Measurements from ENCODE around the gene FUT3.
"Not testable (repeated sequence)": the region's sequence is repeated elsewhere in the genome, so short reads cannot be mapped to it uniquely, and the experiment has no call there.

DNA sequence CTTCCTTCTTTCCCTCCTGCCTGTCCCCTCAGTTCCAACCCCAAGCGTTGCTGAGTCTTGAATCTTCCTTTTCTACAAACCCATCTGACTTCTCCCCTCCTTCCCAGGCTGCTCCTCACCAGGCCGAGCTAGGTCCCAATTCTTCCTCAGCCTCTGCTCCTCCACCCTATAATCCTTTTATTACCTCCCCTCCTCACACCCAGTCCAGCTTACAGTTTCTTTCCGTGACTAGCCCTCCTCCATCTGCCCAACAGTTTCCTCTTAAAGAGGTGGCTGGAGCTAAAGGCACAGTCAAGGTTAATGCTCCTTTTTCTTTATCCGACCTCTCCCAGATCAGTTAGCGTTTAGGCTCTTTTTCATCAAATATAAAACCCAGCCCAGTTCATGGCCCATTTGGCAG is 2.6 kb downstream of the FUT3 start:
- TF ChIP-seq, protein P1, sequence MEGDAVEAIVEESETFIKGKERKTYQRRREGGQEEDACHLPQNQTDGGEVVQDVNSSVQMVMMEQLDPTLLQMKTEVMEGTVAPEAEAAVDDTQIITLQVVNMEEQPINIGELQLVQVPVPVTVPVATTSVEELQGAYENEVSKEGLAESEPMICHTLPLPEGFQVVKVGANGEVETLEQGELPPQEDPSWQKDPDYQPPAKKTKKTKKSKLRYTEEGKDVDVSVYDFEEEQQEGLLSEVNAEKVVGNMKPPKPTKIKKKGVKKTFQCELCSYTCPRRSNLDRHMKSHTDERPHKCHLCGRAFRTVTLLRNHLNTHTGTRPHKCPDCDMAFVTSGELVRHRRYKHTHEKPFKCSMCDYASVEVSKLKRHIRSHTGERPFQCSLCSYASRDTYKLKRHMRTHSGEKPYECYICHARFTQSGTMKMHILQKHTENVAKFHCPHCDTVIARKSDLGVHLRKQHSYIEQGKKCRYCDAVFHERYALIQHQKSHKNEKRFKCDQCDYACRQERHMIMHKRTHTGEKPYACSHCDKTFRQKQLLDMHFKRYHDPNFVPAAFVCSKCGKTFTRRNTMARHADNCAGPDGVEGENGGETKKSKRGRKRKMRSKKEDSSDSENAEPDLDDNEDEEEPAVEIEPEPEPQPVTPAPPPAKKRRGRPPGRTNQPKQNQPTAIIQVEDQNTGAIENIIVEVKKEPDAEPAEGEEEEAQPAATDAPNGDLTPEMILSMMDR (IDR thresholded peaks at IDR 0.05; ENCODE audit: low read depth, low read length, missing input control): not testable (repeated sequence)
- TF ChIP-seq ATF3 (IDR thresholded peaks at IDR 0.05); RXRA (IDR thresholded peaks at IDR 0.05); EGR1 (IDR thresholded peaks at IDR 0.05; ENCODE audit: low read depth in 2 of 2); RAD21 (IDR thresholded peaks at IDR 0.05); FOXA2 (IDR thresholded peaks at IDR 0.05); YY1 (IDR thresholded peaks at IDR 0.05); GABPA (IDR thresholded peaks at IDR 0.05 in 1 of 2, conservative IDR thresholded peaks at IDR 0.05 in 1 of 2); TAF1 (conservative IDR thresholded peaks at IDR 0.05): not testable (repeated sequence)
- TF ChIP-seq, protein P2, sequence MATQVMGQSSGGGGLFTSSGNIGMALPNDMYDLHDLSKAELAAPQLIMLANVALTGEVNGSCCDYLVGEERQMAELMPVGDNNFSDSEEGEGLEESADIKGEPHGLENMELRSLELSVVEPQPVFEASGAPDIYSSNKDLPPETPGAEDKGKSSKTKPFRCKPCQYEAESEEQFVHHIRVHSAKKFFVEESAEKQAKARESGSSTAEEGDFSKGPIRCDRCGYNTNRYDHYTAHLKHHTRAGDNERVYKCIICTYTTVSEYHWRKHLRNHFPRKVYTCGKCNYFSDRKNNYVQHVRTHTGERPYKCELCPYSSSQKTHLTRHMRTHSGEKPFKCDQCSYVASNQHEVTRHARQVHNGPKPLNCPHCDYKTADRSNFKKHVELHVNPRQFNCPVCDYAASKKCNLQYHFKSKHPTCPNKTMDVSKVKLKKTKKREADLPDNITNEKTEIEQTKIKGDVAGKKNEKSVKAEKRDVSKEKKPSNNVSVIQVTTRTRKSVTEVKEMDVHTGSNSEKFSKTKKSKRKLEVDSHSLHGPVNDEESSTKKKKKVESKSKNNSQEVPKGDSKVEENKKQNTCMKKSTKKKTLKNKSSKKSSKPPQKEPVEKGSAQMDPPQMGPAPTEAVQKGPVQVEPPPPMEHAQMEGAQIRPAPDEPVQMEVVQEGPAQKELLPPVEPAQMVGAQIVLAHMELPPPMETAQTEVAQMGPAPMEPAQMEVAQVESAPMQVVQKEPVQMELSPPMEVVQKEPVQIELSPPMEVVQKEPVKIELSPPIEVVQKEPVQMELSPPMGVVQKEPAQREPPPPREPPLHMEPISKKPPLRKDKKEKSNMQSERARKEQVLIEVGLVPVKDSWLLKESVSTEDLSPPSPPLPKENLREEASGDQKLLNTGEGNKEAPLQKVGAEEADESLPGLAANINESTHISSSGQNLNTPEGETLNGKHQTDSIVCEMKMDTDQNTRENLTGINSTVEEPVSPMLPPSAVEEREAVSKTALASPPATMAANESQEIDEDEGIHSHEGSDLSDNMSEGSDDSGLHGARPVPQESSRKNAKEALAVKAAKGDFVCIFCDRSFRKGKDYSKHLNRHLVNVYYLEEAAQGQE (IDR thresholded peaks at IDR 0.05): not testable (repeated sequence)
